Ovary (tissue), 9 donors: ENCODE data around the gene UGT1A1. TPM values are rescaled to one million over a fixed set of nuclear protein-coding genes. Genes with fewer than 3 reads are reported as not detected.

Source experiments
- DNase-seq, 5 donors: peaks; one replicate each; pipeline ENCODE4 v3.0.0-alpha.2; 2019 to 2020
- H3K27ac ChIP-seq, 2 donors: fragments of 200-600 bp; one replicate each; pipeline versions ENCODE4 v1.5.1 to v1.8.0; 2019 to 2022
- H3K27me3 ChIP-seq: fragments of 200-600 bp; one replicate; pipeline ENCODE4 v1.8.0; 2022
- H3K36me3 ChIP-seq: fragments of 200-600 bp; sonication (generic); one replicate; pipeline ENCODE4 v1.5.1; 2019
- H3K4me1 ChIP-seq: one replicate; pipeline ENCODE4 v1.8.1; 2013; ENCODE audit warnings: mild to moderate bottlenecking, moderate library complexity; ENCODE audit not compliant: insufficient read depth
- H3K4me3 ChIP-seq: fragments of 200-600 bp; sonication (generic); one replicate; pipeline ENCODE4 v1.5.1; 2017
- H3K9me3 ChIP-seq, 2 donors: fragments of 200-600 bp in 1 of 2; sonication (generic) in 1 of 2; one replicate each; pipeline versions ENCODE4 v1.5.1 to v1.8.1; 2013 to 2019; ENCODE audit warnings: mild to moderate bottlenecking in 1 of 2, moderate library complexity in 1 of 2
- CTCF ChIP-seq, 3 donors: fragments of 450-650 bp in 2 of 3; fragments of 200-600 bp in 1 of 3; IDR thresholded peaks; one replicate each; pipeline versions ENCODE4 v1.5.1 to v1.8.0; 2016 to 2022; ENCODE audit warnings: antibody characterized with exemption in 3 of 3, mild to moderate bottlenecking in 1 of 3
- EP300 ChIP-seq: sonication (generic); formaldehyde crosslinking; IDR thresholded peaks from one replicate; pipeline ENCODE4 v1.6.1; 2017; ENCODE audit warnings: antibody characterized with exemption
- POLR2A ChIP-seq: fragments of 450-650 bp; IDR thresholded peaks from one replicate; pipeline ENCODE4 v1.6.1; 2017; ENCODE audit warnings: antibody characterized with exemption, mild to moderate bottlenecking, moderate library complexity
- WGBS, 3 donors: extraction: QIAGEN DNeasy Blood & Tissue Kit in 1 of 3; methylation state at CpG; one replicate each; pipeline versions ENCODE4 v1.1.5 to v1.1.7; 2013 to 2017; 5-methylcytosine and 5-hydroxymethylcytosine counted together
- intact Hi-C, 4 donors: fragments of 100-400 bp; cut with DNase I; formaldehyde crosslinking; loops; one replicate each; pipeline versions ENCODE4 v1.11.0 to v1.15.1; 2022 to 2023
- polyA plus RNA-seq, 2 donors: library from polyadenylated mRNA; stranded (reverse); fragments of 200-250 nt in 1 of 2; fragments of 350-450 nt in 1 of 2; fragmentation: Illumina TruSeq in 1 of 2; extraction: RNeasy Lipid Tissue Mini Kit (QIAGEN cat#74804) in 1 of 2; gene quantifications; one replicate each; pipeline ENCODE4 v1.2.3, GENCODE V29; 2013 to 2014
- total RNA-seq, 7 donors: library from RNA; depleted of rRNA in 2 of 7; stranded (reverse); fragments of >200 nt in 2 of 7; fragmentation: NEBNext Ultra II Directional in 3 of 7; extraction: Animal tissue kit (Norgen Biotek cat#: 25700) in 3 of 7; gene quantifications; one replicate each; pipeline versions ENCODE4 v1.1.0 to v1.2.4, GENCODE V29; 2016 to 2023
- donor health status: DM: no; HTN: no; CAD: no; lungs with moderate emphysema.
- donor health status: DM: no; HTN: no; CAD: no.
- donor health status: Bipolar disorder and iron deficiency.
- donor health status: DM: yes; HTN: yes; CAD: no.
- donor health status: DM: no; HTN: no; CAD: no.
- donor health status: DM: yes; HTN: yes; CAD: no.

The UGT1A1 gene
- total and polyA plus RNA-seq, 9 donors, result 0.13 to 0.15 TPM; not detected in 7

GRCh38 chr2:233801357-233802131, 41.5 kb downstream of the UGT1A1 start:
- Histone ChIP-seq H3K27me3 (no peaks in the 10 kb centered on the region), H3K36me3 (no peaks in the 10 kb centered on the region), H3K27ac (no peak overlapping the region), H3K4me3 (no peak overlapping the region), H3K4me1 (no peaks in the 10 kb centered on the region), H3K9me3 (no peaks in the 10 kb centered on the region)
- intact Hi-C loops, result no loop called here
- TF ChIP-seq POLR2A (no peak), EP300 (no peak), CTCF (IDR thresholded peaks at IDR 0.05) (no peak)
- 74 to 79% (median 77%) methylated on average over 9 of the region's 9 CpGs for WGBS, 3 donors
- DNase-seq, result peak in 2 of 5 donors; percentile 3 to 7

GRCh38 chr2:233802132-233802815, 42.2 kb downstream of the UGT1A1 start:
- TF ChIP-seq CTCF (IDR thresholded peaks at IDR 0.05) (no peak), POLR2A (no peak)
- intact Hi-C loops, result no loop called here
- no peak overlapping the region for H3K27ac ChIP-seq
- no peaks in the 10 kb centered on the region for H3K4me1 ChIP-seq
- no peak overlapping the region for H3K4me3 ChIP-seq
- no peaks in the 10 kb centered on the region for H3K36me3 ChIP-seq
- WGBS, 3 donors, result 46 to 70% (median 61%) methylated on average over 3 of the region's 3 CpGs
- no peaks in the 10 kb centered on the region for H3K27me3 ChIP-seq
- DNase-seq, result peak in 1 of 5 donors; percentile 17
- no peaks in the 10 kb centered on the region for H3K9me3 ChIP-seq

GRCh38 chr2:233803292-233803911, 43.3 kb downstream of the UGT1A1 start:
- whole genome bisulfite sequencing, 3 donors, result 52 to 66% (median 59%) methylated on average over 2 of the region's 2 CpGs
- no peak overlapping the region for H3K27ac ChIP-seq
- H3K4me3 ChIP-seq, result no peak overlapping the region
- H3K36me3 ChIP-seq, result no peaks in the 10 kb centered on the region
- H3K4me1 ChIP-seq, result no peaks in the 10 kb centered on the region
- intact Hi-C loops, result no loop called here
- TF ChIP-seq EP300 (no peak), POLR2A (no peak), CTCF (IDR thresholded peaks at IDR 0.05) (no peak)
- no peaks in the 10 kb centered on the region for H3K27me3 ChIP-seq
- H3K9me3 ChIP-seq, result no peaks in the 10 kb centered on the region
- peak in 1 of 5 donors; percentile 14 for DNase-seq

- no peaks in the 10 kb centered on the region for H3K27me3 ChIP-seq
- no peak overlapping the region for H3K27ac ChIP-seq
- no peak overlapping the region for H3K4me3 ChIP-seq
- TF ChIP-seq CTCF (IDR thresholded peaks at IDR 0.05) (no peak), EP300 (no peak), POLR2A (no peak)
- H3K4me1 ChIP-seq, result no peaks in the 10 kb centered on the region
- H3K36me3 ChIP-seq, result no peaks in the 10 kb centered on the region
- no peaks in the 10 kb centered on the region for H3K9me3 ChIP-seq
- WGBS, 3 donors, result 59 to 73% (median 60%) methylated on average over 8 of the region's 8 CpGs
- no peak for DNase-seq
- intact Hi-C loops, result no loop called here
Observed at GRCh38 chr2:233803994-233804393, 43.9 kb downstream of the UGT1A1 start.
